AG04450 (cell line): ENCODE data around the gene APIP. TPM values are rescaled to one million over a fixed set of nuclear protein-coding genes. Genes with fewer than 3 reads are reported as not detected.
A peak's percentile ranks its signal among the peaks of the same experiment; 100 is the strongest.

ENCODE experiments used
- CTCF ChIA-PET: fragments of 300-600, 350-600 bp; formaldehyde crosslinking; extraction: SDS; loops from one replicate; lab custom pipeline; 2022; ENCODE audit warnings: antibody characterized with exemption, inconsistent platforms; lab: Charles Lee
- POLR2A ChIA-PET: fragments of 350-600 bp; formaldehyde crosslinking; extraction: SDS; loops from one replicate; lab custom pipeline; 2021; ENCODE audit warnings: antibody characterized with exemption, inconsistent platforms; lab: Yijun Ruan, JAX
- DNase-seq: peaks from one replicate; pipeline ENCODE4 v3.0.0-alpha.2; 2011; ENCODE audit warnings: low read depth, low spot score
- H3K27ac ChIP-seq: one replicate; pipeline ENCODE4 v1.5.1; 2012; ENCODE audit warnings: low read depth, low read length, control low read depth
- H3K27me3 ChIP-seq: one replicate; pipeline ENCODE4 v1.6.0; 2012; ENCODE audit warnings: low read length; ENCODE audit not compliant: control insufficient read depth, insufficient read depth
- H3K4me3 ChIP-seq: 2 replicates; pipeline ENCODE4 v1.5.1; 2011; ENCODE audit warnings: mild to moderate bottlenecking, low read depth, low read length, control low read depth
- H3K9me3 ChIP-seq: 2 replicates; pipeline ENCODE4 v1.5.1; 2012; ENCODE audit warnings: low read length; ENCODE audit not compliant: control insufficient read depth, insufficient read depth
- polyA plus RNA-seq: library from polyadenylated mRNA; depleted of rRNA; stranded (reverse); fragments of >200 nt; gene quantifications from 2 replicates; pipeline ENCODE4 v1.2.3, GENCODE V29; 2011
- TF ChIP-seq, protein P1 (sequence below): IDR thresholded peaks from 2 replicates; pipeline ENCODE4 v1.5.1; 2011; ENCODE audit warnings: low read depth, low read length, control low read depth, inconsistent platforms

APIP gene
- polyA plus RNA-seq, 1 experiment, result 20.1 TPM

DNA sequence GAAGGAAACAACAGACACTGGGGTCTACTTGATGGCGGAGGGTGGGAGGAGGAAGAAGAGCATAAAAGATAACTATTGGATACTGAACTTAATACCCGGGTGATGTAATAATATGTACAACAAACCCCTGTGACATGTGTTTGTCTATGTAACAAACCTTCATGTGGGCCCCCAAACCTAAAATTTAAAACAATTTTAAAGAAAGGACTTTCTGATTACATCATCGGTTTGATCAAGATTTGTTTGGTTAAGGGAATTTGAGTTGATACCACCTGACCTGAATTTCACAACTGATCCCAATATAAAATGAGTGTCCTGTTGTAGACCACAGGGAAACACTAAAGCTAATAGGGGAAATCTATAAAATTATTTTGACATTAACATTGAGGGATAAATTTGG is 34.3 kb downstream of the APIP start:
- Histone ChIP-seq H3K27me3 (no peaks in the 10 kb centered on the region), H3K9me3 (no peaks in the 10 kb centered on the region), H3K27ac (no peak overlapping the region), H3K4me3 (no peak overlapping the region)
- POLR2A ChIA-PET, result no interaction called here
- DNase-seq, result no peak
- CTCF ChIA-PET, result no interaction called here
- TF ChIP-seq, protein P1, sequence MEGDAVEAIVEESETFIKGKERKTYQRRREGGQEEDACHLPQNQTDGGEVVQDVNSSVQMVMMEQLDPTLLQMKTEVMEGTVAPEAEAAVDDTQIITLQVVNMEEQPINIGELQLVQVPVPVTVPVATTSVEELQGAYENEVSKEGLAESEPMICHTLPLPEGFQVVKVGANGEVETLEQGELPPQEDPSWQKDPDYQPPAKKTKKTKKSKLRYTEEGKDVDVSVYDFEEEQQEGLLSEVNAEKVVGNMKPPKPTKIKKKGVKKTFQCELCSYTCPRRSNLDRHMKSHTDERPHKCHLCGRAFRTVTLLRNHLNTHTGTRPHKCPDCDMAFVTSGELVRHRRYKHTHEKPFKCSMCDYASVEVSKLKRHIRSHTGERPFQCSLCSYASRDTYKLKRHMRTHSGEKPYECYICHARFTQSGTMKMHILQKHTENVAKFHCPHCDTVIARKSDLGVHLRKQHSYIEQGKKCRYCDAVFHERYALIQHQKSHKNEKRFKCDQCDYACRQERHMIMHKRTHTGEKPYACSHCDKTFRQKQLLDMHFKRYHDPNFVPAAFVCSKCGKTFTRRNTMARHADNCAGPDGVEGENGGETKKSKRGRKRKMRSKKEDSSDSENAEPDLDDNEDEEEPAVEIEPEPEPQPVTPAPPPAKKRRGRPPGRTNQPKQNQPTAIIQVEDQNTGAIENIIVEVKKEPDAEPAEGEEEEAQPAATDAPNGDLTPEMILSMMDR, result no peak

DNA sequence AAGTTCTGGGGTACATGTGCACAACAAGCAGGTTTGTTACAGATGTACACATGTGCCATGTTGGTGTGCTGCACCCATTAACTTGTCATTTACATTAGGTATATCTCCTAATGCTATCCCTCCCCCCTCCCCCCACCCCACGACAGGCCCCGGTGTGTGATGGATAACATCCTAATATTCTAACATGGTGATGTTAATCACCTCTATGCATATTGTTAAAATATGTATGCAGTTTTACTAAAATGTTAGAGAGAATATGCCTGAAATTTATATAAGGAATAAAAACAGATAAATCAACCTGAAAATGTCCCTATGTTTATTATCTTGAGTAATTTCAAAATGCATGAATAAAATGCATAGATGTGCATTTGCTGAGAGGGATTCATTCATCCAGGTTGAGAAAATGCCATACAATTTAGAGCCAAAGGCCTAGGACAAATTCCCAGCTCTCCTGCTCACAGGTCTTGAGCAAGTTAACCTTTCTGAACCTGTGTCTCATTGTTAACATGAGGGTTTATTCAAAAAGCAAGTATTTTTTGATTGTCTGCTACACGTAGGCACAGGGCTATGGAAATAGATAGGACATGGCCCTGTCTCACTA is 38.7 kb downstream of the APIP start:
- no peak overlapping the region for H3K4me3 ChIP-seq
- TF ChIP-seq, protein P1, result no peak
- ChIA-PET CTCF (interaction anchor here (1.2 to 1.3 kb wide), 2 partner anchors 12 to 291 kb away, joined by 4 to 6 read pairs; no protein-coding TSS in a partner anchor), POLR2A (no interaction called here)
- no peak for DNase-seq
- no peaks in the 10 kb centered on the region for H3K27me3 ChIP-seq
- no peaks in the 10 kb centered on the region; the same call in 1 of the 2 replicates for H3K9me3 ChIP-seq
- H3K27ac ChIP-seq, result no peak overlapping the region

DNA sequence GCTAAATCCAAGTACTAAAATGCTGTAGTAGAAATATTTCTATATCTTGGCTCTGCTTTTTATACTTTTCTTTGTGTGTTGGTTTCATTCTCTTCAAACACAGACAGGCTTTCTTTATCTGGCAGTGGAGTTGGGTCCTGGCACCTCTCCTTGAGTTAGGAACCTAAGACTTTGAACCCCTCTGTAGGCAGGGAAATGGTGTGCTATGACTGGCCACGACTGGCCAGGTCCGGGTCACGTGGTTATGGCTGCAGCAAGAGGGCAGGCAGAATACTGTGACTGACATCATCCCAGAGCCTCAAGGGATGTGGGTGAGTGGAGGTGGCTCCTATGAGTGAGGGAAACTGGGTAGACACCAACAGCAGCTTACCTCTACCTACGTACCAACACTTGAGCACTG is 42.0 kb downstream of the APIP start:
- no peak for DNase-seq
- ChIA-PET POLR2A (no interaction called here), CTCF (no interaction called here)
- Histone ChIP-seq H3K9me3 (no peaks in the 10 kb centered on the region; the same call in 1 of the 2 replicates), H3K27me3 (no peaks in the 10 kb centered on the region), H3K4me3 (no peak overlapping the region), H3K27ac (no peak overlapping the region)
- TF ChIP-seq, protein P1, result no peak

DNA sequence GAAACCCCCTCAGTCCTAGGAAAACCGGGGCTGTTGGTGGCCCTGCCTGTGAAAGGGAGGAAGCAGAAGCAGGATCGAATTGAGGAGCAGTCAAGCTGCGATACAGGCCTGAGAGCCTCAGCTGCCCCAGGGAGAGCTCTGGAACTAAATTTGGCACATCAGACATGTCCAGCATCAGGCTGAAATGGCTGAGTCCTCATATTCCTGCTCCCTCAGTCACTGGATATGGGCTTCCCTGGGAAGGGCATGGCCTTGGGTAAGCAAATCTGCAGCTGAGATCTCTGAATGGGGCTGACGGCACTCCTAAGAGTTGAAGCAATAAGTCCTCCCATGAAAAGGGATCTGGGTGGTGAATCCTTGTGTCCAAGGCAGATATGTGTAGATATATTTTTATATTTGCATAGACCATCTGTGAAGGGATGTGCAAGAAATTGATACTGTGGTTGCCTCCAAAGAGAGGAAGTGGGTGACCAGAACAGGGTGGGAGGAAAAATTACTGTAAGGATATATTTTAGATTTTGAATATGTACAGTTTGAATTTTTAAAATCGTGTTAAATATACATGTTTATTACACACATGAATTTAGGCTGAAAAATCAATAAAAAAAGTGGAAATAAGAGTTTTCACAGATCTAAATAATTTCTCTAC is 45.5 kb downstream of the APIP start:
- TF ChIP-seq, protein P1, result no peak
- Histone ChIP-seq H3K9me3 (no peaks in the 10 kb centered on the region; the same call in 1 of the 2 replicates), H3K27me3 (no peaks in the 10 kb centered on the region), H3K4me3 (no peak overlapping the region), H3K27ac (no peak overlapping the region)
- DNase-seq, result no peak
- CTCF ChIA-PET, result interaction anchor here (2.9 kb wide), 1 partner anchor 285 kb away, joined by 7 read pairs; no protein-coding TSS in a partner anchor
- POLR2A ChIA-PET, result no interaction called here

DNA sequence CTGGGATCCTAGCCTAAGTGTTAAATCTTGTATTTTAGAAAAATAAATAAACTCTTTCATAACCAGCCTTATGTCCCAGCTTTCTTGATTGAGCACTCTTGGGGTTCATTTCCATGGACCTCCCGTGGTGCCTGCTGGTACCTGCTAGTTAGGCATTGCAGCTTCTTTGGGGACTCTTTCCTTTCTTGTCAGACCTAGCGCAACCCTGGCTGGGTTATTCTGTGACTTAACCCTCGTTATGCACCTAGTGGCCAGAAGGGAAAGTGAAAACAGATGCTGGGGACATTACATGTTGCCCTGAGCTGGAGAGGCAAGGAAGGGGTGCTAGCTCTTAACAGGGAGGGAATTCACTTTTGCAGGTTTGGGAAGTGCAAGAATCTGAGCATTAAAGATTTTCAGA is 46.8 kb downstream of the APIP start:
- POLR2A ChIA-PET, result no interaction called here
- CTCF ChIA-PET, result interaction anchor here (1.4 kb wide), 1 partner anchor 356 kb away, joined by 3 read pairs; the partner anchor contains the start of gene ELF5

More for the DNA sequence above, 46.8 kb downstream of the APIP start:
- TF ChIP-seq, protein P1, result peak; percentile 22; the same call in 1 of the 2 replicates
- Histone ChIP-seq H3K27me3 (no peaks in the 10 kb centered on the region), H3K4me3 (no peak overlapping the region), H3K9me3 (no peaks in the 10 kb centered on the region), H3K27ac (no peak overlapping the region)
- DNase-seq, result no peak
